ENCODE data around the gene LITAFD.

Gene LITAFD

DNA sequence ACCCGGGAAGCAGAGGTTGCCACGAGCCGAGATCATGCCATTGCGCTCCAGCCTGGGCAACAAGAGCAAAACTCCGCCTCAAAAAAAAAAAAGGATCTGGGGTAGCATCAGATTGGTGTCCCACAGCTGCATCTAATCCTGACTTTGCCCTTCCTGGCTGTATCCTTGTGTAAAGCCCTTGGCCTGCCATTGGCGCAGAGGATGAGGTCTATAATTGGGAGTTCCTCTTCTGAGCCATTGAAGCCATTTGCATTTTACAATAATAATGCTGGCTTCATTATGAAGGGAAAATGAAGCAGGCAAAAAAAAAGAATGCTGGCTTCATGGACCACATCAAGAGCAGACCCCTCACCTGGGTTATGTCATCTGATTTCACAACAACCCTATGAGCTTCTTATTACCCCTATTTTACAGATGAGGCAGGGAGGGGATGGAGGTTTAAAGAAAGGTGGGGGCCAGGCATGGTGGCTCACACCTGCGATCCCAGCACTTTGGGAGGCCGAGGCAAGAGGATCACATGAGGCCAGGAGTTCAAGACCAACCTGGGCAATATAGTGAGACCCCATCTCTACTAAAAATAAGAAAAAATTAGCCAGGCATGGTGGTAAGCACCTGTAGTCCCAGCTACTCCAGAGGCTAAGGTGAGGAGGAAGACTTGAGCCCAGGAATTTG is 1.2 kb upstream of the LITAFD start:
- TF ChIP-seq, protein P1, sequence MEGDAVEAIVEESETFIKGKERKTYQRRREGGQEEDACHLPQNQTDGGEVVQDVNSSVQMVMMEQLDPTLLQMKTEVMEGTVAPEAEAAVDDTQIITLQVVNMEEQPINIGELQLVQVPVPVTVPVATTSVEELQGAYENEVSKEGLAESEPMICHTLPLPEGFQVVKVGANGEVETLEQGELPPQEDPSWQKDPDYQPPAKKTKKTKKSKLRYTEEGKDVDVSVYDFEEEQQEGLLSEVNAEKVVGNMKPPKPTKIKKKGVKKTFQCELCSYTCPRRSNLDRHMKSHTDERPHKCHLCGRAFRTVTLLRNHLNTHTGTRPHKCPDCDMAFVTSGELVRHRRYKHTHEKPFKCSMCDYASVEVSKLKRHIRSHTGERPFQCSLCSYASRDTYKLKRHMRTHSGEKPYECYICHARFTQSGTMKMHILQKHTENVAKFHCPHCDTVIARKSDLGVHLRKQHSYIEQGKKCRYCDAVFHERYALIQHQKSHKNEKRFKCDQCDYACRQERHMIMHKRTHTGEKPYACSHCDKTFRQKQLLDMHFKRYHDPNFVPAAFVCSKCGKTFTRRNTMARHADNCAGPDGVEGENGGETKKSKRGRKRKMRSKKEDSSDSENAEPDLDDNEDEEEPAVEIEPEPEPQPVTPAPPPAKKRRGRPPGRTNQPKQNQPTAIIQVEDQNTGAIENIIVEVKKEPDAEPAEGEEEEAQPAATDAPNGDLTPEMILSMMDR (IDR thresholded peaks at IDR 0.05; ENCODE audit: insufficient read depth, low read length, missing control alignments) = no peak
- POLR2A ChIA-PET = interaction anchor here (0.6 kb wide), 1 partner anchor 556 kb away, joined by 3 read pairs; no protein-coding TSS in a partner anchor
- DNase-seq (ENCODE audit: low read depth, low spot score) = no peak
- CTCF ChIA-PET = interaction anchor here (0.6 to 8.9 kb wide), 39 partner anchors 8 to 312 kb away, joined by 3 to 132 read pairs (median 7); partner anchors contain the start of genes CARHSP1, PMM2 and TMEM186
- no peak overlapping the region for H3K4me3 ChIP-seq (ENCODE audit: low read depth, low read length)

DNA sequence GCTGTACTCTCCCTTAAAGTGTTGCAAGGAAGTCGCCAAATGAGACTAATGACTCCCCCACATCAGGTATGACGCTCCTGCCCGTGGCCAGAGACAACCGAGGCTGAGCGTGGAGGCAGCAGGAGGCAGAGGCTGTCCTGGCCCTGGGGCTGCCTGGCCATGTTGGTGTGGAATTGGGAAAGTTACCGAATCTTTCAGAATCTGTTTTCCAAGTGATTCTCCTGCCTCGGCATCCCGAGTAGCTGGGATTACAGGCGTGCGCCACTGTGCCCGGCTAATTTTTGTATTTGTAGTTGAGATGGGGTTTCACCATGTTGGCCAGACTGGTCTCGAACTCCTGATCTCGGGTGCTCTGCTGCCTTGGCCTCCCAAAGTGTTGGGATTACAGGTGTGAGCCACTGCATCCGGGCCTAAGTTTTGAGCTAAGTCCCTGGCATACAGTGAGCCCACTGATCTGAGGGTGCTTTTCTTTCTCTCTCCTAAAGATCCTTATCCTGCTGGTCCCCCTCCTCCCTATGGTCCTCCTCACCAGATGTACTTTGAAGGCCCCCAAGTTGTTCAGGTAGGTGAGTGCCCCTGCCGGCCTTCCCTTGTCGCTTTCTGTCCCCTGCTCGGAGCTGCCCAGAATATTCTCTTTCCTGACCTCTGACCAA is 700 bp downstream of the LITAFD start:
- no peak for DNase-seq (ENCODE audit: low read depth, low spot score)
- CTCF ChIA-PET = interaction anchor here (1.1 to 8.9 kb wide), 7 partner anchors 9 to 316 kb away, joined by 3 to 132 read pairs (median 6); no protein-coding TSS in a partner anchor
- H3K4me3 ChIP-seq (ENCODE audit: low read depth, low read length) = no peak overlapping the region
- TF ChIP-seq, protein P1 (IDR thresholded peaks at IDR 0.05; ENCODE audit: insufficient read depth, low read length, missing control alignments) = no peak
- POLR2A ChIA-PET = interaction anchor here (0.6 kb wide), 1 partner anchor 195 kb away, joined by 4 read pairs; no protein-coding TSS in a partner anchor

DNA sequence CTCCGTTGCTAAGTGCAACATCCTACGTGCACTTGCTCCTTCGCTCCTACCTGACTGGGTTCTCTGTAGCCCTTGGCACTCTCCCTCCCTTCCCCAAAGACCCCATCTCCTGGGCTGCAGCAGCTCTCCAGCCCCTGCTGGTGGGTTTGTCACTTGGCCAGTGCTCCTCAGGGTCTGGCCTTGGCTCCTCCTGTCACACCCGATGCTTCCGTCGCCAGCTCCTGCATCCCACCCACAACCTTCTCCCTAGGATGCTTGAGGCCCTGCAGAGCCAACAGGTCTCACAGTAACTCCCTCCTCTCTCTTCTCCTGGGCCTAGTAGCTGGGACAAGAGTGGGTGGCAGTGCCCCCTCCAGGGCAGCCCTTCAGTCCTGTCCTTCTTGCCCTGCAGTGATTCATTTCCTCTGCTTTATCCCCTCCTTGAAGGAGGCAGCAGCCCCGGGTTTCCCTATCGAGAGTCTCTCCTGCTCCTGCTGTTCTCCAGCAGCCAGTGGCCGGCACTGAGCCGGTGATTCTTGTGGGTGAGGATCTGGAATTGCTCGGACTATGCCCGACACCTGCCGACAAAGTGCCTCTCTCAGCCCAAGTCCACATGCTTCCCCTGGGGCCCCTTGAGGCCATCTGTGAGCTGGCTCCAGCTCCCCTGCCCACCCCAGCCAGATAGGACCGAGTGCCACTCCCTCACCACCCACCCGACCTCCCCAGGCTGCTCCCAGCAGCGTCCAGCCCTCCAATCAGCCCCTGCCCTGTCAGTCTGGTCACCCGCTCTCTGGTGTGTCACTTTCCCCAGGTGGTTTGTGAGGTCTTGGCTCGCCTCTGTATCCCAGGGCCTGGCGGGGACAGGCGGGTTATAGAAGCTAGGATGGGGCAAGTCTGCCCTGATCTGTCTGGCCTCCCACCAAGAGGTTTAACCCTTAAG is 3.8 kb downstream of the LITAFD start:
- TF ChIP-seq, protein P1 (IDR thresholded peaks at IDR 0.05; ENCODE audit: insufficient read depth, low read length, missing control alignments) = peak; percentile 6
- no peak for DNase-seq (ENCODE audit: low read depth, low spot score)
- ChIA-PET POLR2A (no interaction called here), CTCF (interaction anchor here (1.1 to 8.9 kb wide), 5 partner anchors 18 to 318 kb away, joined by 3 to 44 read pairs (median 3); no protein-coding TSS in a partner anchor)
- no peak overlapping the region for H3K4me3 ChIP-seq (ENCODE audit: low read depth, low read length)

DNA sequence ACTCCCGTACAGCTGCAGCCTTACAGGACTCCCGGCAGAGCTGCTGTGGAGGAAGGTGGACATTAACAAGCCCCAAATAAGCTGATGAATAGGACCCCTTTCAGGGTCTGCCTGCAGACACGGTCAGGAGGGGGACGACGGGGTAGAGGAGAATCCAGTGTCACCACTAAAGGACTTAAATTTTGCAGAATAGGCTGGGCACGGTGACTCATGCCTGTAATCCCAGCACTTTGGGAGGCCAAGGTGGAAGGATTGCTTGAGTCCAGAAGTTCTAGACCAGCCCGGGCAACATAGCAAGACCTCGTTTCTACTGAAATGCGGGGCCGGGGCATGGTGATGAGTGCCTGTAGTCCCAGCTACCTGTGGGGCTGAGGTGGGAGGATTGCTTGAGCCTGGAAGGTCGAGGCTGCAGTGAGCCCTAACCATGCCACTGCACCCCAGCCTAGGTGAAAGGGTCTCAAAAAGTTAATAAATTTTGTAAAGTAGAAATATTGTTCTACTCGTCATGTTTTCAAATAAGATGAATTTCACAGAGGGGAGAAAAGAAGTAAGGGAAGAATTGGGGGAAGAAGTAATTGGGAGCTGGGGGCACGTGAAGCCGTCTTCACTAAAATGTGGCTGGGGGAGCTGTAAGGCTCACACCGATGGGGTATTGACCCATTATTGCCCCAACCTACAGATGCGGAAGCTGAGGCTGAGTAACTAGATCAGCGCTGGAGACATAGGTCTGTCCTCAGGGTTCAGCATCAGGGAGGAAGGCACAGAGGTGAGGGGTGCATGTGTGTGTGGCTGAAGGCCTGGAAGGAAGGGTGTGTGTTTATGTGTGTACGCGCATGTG is 4.7 kb downstream of the LITAFD start:
- CTCF ChIA-PET = interaction anchor here (1.2 to 8.9 kb wide), 5 partner anchors 7 to 319 kb away, joined by 3 to 44 read pairs (median 13); no protein-coding TSS in a partner anchor
- POLR2A ChIA-PET = no interaction called here
- TF ChIP-seq, protein P1 (IDR thresholded peaks at IDR 0.05; ENCODE audit: insufficient read depth, low read length, missing control alignments) = no peak

DNA sequence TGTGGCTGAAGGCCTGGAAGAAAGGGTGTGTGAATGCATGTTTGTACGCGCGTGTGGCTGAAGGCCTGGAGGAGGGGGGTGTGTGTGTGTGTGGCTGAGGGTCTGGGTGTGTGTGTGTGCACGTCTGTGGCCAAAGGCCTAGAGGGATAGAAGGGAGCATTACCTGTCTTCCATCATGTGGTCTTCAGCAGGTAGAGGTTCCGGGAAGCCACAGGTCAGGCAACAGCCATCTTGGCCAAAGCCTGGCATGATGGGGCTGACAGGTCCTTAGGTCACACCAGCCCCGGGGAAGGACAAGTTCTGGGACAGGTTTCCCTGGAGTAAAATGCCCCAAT is 5.2 kb downstream of the LITAFD start:
- H3K4me3 ChIP-seq (ENCODE audit: low read depth, low read length) = no peak overlapping the region
- ChIA-PET CTCF (interaction anchor here (3.0 to 3.7 kb wide), 2 partner anchors 8 to 121 kb away, joined by 13 to 21 read pairs; no protein-coding TSS in a partner anchor), POLR2A (no interaction called here)
- no peak for DNase-seq (ENCODE audit: low read depth, low spot score)
- TF ChIP-seq, protein P1 (IDR thresholded peaks at IDR 0.05; ENCODE audit: insufficient read depth, low read length, missing control alignments) = no peak

More for the DNA sequence above, 4.7 kb downstream of the LITAFD start:
- no peak for DNase-seq (ENCODE audit: low read depth, low spot score)
- no peak overlapping the region for H3K4me3 ChIP-seq (ENCODE audit: low read depth, low read length)
